Mammary epithelial cell (primary cell): Measurements from ENCODE around the gene S100A12.

Experiments used
- CTCF ChIP-seq, 2 donors: IDR thresholded peaks in 1 of 2; conservative IDR thresholded peaks in 1 of 2; 2 replicates each; pipeline ENCODE4 v1.5.1; 2011 to 2012; ENCODE audit warnings: inconsistent platforms in 2 of 2, low read length in 2 of 2, mild to moderate bottlenecking in 2 of 2, control low read depth in 1 of 2, low read depth in 1 of 2; ENCODE audit not compliant: insufficient read depth in 1 of 2; ENCODE audit errors: extremely low read depth in 1 of 2
- EZH2 ChIP-seq: IDR thresholded peaks from 2 replicates; pipeline ENCODE4 v1.6.1; 2012; ENCODE audit warnings: low read length, inconsistent platforms, borderline replicate concordance

GRCh38 chr1:153399401-153400055 lies 24.1 kb upstream of the S100A12 start:
- TF ChIP-seq CTCF (conservative IDR thresholded peaks at IDR 0.05 in 1 of 2, IDR thresholded peaks at IDR 0.05 in 1 of 2; ENCODE audit: extremely low read depth in 1 of 2, insufficient read depth in 1 of 2, low read depth in 1 of 2, low read length in 2 of 2) = no peak
- TF ChIP-seq EZH2 = no peak
